ENCODE results near the gene NABP1.

The NABP1 gene

DNA sequence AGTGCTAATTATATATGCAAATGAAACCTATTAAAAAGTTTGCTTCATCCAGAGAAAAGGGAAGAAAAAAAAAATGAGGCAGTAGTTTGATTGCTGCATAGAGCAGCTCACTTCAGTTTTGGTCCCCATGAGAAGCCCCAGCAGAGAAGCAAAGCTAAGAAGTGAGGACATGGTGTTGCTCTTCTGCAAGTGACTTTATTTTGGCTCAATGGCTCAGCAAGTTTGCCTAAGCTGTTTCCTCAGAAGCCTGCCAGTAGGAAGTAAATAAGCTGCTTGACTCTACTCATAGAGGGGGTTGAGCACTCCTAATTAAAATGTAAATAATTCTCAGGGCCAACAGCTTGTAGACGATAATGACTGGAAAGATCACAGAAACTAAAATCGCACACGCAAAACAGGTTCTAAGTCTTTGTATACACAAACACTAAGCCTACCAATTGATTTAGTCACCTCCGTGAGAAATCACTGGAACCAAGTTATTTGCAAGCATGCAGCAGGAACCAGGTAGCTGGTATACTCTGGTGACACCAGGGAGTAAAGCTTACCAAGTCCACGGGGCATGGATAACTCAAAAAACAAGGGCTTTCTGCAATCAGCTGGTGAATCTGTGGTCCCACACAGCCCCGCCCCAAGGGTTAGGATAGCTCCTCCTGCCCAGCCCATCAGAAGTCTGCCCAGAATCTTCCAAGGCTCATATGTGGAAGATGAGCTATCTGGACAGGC lies 39.7 kb upstream of the NABP1 start:
- Histone ChIP-seq H3K4me1 (ENCODE audit: low read length) (peaks cover 88% of the 10 kb centered on the region), H3K79me2 (ENCODE audit: low read length) (no peaks in the 10 kb centered on the region), H4K20me1 (ENCODE audit: insufficient read depth, low read length) (no peaks in the 10 kb centered on the region), H2AFZ (ENCODE audit: low read depth, low read length) (peak overlapping the region; percentile 19; the same call in 1 of the 2 replicates), H3K9ac (ENCODE audit: low read length) (peak overlapping the region; percentile 67), H3K4me2 (ENCODE audit: low read length) (peak overlapping the region; percentile 73), H3K27me3 (ENCODE audit: low read depth, low read length) (no peaks in the 10 kb centered on the region), H3K9me3 (ENCODE audit: insufficient read depth, low read length) (no peaks in the 10 kb centered on the region), H3K4me3 (ENCODE audit: low read length) (peak overlapping the region; percentile 49), H3K36me3 (replicated peaks; ENCODE audit: low read depth, low read length) (no peaks in the 10 kb centered on the region), H3K27ac (ENCODE audit: low read length) (peak overlapping the region; percentile 87)
- TF ChIP-seq EZH2phosphoT487 (IDR thresholded peaks at IDR 0.05; ENCODE audit: low read depth): no peak
- TF ChIP-seq, protein P1, sequence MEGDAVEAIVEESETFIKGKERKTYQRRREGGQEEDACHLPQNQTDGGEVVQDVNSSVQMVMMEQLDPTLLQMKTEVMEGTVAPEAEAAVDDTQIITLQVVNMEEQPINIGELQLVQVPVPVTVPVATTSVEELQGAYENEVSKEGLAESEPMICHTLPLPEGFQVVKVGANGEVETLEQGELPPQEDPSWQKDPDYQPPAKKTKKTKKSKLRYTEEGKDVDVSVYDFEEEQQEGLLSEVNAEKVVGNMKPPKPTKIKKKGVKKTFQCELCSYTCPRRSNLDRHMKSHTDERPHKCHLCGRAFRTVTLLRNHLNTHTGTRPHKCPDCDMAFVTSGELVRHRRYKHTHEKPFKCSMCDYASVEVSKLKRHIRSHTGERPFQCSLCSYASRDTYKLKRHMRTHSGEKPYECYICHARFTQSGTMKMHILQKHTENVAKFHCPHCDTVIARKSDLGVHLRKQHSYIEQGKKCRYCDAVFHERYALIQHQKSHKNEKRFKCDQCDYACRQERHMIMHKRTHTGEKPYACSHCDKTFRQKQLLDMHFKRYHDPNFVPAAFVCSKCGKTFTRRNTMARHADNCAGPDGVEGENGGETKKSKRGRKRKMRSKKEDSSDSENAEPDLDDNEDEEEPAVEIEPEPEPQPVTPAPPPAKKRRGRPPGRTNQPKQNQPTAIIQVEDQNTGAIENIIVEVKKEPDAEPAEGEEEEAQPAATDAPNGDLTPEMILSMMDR (IDR thresholded peaks at IDR 0.05; ENCODE audit: low read depth, low read length): no peak

GRCh38 chr2:191638802-191639172 lies 39.1 kb upstream of the NABP1 start:
- Histone ChIP-seq H3K27me3 (ENCODE audit: low read depth, low read length) (no peaks in the 10 kb centered on the region), H3K4me3 (ENCODE audit: low read length) (peak overlapping the region; percentile 49), H3K9me3 (ENCODE audit: insufficient read depth, low read length) (no peaks in the 10 kb centered on the region), H3K4me2 (ENCODE audit: low read length) (peak overlapping the region; percentile 73), H3K27ac (ENCODE audit: low read length) (peak overlapping the region; percentile 87), H3K9ac (ENCODE audit: low read length) (peak overlapping the region; percentile 67), H3K4me1 (ENCODE audit: low read length) (peaks cover 90% of the 10 kb centered on the region), H4K20me1 (ENCODE audit: insufficient read depth, low read length) (no peaks in the 10 kb centered on the region), H2AFZ (ENCODE audit: low read depth, low read length) (peak overlapping the region; percentile 19; the same call in 1 of the 2 replicates), H3K79me2 (ENCODE audit: low read length) (no peaks in the 10 kb centered on the region), H3K36me3 (replicated peaks; ENCODE audit: low read depth, low read length) (no peaks in the 10 kb centered on the region)
- TF ChIP-seq EZH2phosphoT487 (IDR thresholded peaks at IDR 0.05; ENCODE audit: low read depth): no peak
- TF ChIP-seq, protein P1 (IDR thresholded peaks at IDR 0.05; ENCODE audit: low read depth, low read length): no peak

GRCh38 chr2:191641609-191642008 lies 36.3 kb upstream of the NABP1 start:
- no peaks in the 10 kb centered on the region for H3K27me3 ChIP-seq (ENCODE audit: low read depth, low read length)
- H3K9ac ChIP-seq (ENCODE audit: low read length): no peak overlapping the region
- H2AFZ ChIP-seq (ENCODE audit: low read depth, low read length): no peak overlapping the region
- H3K27ac ChIP-seq (ENCODE audit: low read length): no peak overlapping the region
- no peaks in the 10 kb centered on the region for H3K9me3 ChIP-seq (ENCODE audit: insufficient read depth, low read length)
- H3K4me3 ChIP-seq (ENCODE audit: low read length): no peak overlapping the region
- H3K79me2 ChIP-seq (ENCODE audit: low read length): no peaks in the 10 kb centered on the region
- H3K4me1 ChIP-seq (ENCODE audit: low read length): peaks cover 82% of the 10 kb centered on the region
- H4K20me1 ChIP-seq (ENCODE audit: insufficient read depth, low read length): no peaks in the 10 kb centered on the region
- no peaks in the 10 kb centered on the region for H3K36me3 ChIP-seq (replicated peaks; ENCODE audit: low read depth, low read length)
- TF ChIP-seq EZH2phosphoT487 (IDR thresholded peaks at IDR 0.05; ENCODE audit: low read depth): no peak
- TF ChIP-seq, protein P1 (IDR thresholded peaks at IDR 0.05; ENCODE audit: low read depth, low read length): no peak
- H3K4me2 ChIP-seq (ENCODE audit: low read length): 0 out of 2 replicates have a peak overlapping the region, but pooled peaks have one; percentile 28

- no peaks in the 10 kb centered on the region for H3K36me3 ChIP-seq (replicated peaks; ENCODE audit: low read depth, low read length)
- TF ChIP-seq, protein P1 (IDR thresholded peaks at IDR 0.05; ENCODE audit: low read depth, low read length): no peak
- H3K4me3 ChIP-seq (ENCODE audit: low read length): no peak overlapping the region
- no peaks in the 10 kb centered on the region for H3K9me3 ChIP-seq (ENCODE audit: insufficient read depth, low read length)
- H3K27ac ChIP-seq (ENCODE audit: low read length): peak overlapping the region; percentile 28
- H3K27me3 ChIP-seq (ENCODE audit: low read depth, low read length): no peaks in the 10 kb centered on the region
- peak overlapping the region; percentile 28 for H3K4me2 ChIP-seq (ENCODE audit: low read length)
- peaks cover 74% of the 10 kb centered on the region for H3K4me1 ChIP-seq (ENCODE audit: low read length)
- H3K9ac ChIP-seq (ENCODE audit: low read length): no peak overlapping the region
- no peaks in the 10 kb centered on the region for H4K20me1 ChIP-seq (ENCODE audit: insufficient read depth, low read length)
- no peaks in the 10 kb centered on the region for H3K79me2 ChIP-seq (ENCODE audit: low read length)
- H2AFZ ChIP-seq (ENCODE audit: low read depth, low read length): peak overlapping the region; percentile 35; the same call in 1 of the 2 replicates
Measured at GRCh38 chr2:191642541-191642940, 35.4 kb upstream of the NABP1 start.

All from OCI-LY3 (cell line).